ENCODE results near the gene TUBB. TPM values are rescaled to one million over a fixed set of nuclear protein-coding genes. Genes with fewer than 3 reads are reported as not detected.

Gene TUBB
- total and polyA plus RNA-seq, 9 of the 15 experiments (the other 6 are each of a cell fraction or from before 2014, with no cell fraction given) = 971 to 2,870 (median 1,478) TPM

DNA sequence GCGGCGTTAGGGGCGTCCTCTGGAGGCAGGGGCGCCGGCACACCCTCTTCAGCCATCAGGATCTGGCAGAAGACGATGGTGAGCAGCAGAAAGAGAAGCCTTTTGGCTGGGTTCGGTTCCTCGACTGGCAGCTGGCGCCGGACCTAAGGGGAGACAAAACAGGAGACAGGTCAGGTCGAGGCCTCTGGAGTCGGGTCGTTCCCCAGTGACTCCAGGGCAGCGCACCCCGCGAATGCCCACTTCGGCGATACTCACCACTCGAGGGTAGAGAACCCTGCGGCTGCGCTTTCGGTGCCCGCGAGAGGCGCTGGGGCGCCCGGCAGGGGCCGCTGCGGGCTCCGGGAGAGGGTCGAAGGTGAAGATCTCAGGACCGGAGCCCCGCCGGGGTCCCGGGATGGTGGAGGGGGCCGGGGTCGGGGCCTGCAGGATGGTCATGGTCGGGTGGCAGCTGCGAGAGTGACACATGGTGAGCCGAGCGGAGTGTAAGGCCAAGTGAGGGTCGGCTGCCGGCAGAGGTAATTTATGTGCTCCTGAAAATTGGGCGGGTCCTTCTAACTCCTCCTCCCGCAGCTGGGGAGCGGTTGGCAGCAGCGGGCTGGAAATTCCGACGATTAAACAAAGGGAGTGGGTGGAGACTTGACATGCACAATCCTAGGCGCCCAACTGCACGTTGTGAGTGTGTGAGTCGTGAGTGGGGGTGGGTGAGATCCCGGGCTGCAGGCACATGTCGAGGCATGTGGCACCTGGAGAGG, 24.1 kb downstream of the TUBB start, which contains the start of gene IER3 (continued):
- TF ChIP-seq MEIS2 (IDR thresholded peaks at IDR 0.05; ENCODE audit: partially characterized antibody) (peak; percentile 99), GTF3C2 (IDR thresholded peaks at IDR 0.05; ENCODE audit: borderline replicate concordance, extremely low read depth, insufficient read length) (no peak), TAF7 (tag; IDR thresholded peaks at IDR 0.05) (peak; percentile 91), HNRNPK (IDR thresholded peaks at IDR 0.05; ENCODE audit: low read depth, low read length, poor library complexity, severe bottlenecking) (no peak), FOSL1 (tag; conservative IDR thresholded peaks at IDR 0.05) (peak; percentile 41; the same call in 1 of the 2 replicates), CEBPG (CRISPR knock-in tag; IDR thresholded peaks at IDR 0.05) (no peak), CEBPG (tag; conservative IDR thresholded peaks at IDR 0.05 in 1 of 2, IDR thresholded peaks at IDR 0.05 in 1 of 2) (no peak), SAFB2 (IDR thresholded peaks at IDR 0.05; ENCODE audit: borderline replicate concordance, low read depth, low read length, severe bottlenecking) (no peak), FUS (optimal IDR thresholded peaks at IDR 0.05; ENCODE audit: low read depth, low read length) (no peak), L3MBTL2 (IDR thresholded peaks at IDR 0.05) (peak; percentile 67; the same call in 1 of the 2 replicates), TEAD2 (tag; IDR thresholded peaks at IDR 0.05) (no peak), SMAD1 (IDR thresholded peaks at IDR 0.05; ENCODE audit: low read depth, low read length, partially characterized antibody) (peak; percentile 81), NUFIP1 (IDR thresholded peaks at IDR 0.05; ENCODE audit: partially characterized antibody) (no peak), ZNF586 (CRISPR knock-in tag; conservative IDR thresholded peaks at IDR 0.05) (no peak), CCNT2 (IDR thresholded peaks at IDR 0.05; ENCODE audit: borderline replicate concordance, extremely low read depth, insufficient read length, low read depth, low read length) (peak; percentile 85), SMARCA4 (IDR thresholded peaks at IDR 0.05) (peak; percentile 53; the same call in 1 of the 2 replicates), SUPT5H (IDR thresholded peaks at IDR 0.05) (peak; percentile 97), HDAC6 (IDR thresholded peaks at IDR 0.05; ENCODE audit: low read depth, low read length) (no peak), PHF20 (IDR thresholded peaks at IDR 0.05; ENCODE audit: partially characterized antibody) (no peak)
- TF ChIP-seq, protein P1, sequence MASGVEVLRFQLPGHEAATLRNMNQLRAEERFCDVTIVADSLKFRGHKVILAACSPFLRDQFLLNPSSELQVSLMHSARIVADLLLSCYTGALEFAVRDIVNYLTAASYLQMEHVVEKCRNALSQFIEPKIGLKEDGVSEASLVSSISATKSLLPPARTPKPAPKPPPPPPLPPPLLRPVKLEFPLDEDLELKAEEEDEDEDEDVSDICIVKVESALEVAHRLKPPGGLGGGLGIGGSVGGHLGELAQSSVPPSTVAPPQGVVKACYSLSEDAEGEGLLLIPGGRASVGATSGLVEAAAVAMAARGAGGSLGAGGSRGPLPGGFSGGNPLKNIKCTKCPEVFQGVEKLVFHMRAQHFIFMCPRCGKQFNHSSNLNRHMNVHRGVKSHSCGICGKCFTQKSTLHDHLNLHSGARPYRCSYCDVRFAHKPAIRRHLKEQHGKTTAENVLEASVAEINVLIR (CRISPR knock-in tag; IDR thresholded peaks at IDR 0.05) = no peak
- TF ChIP-seq, protein P2, sequence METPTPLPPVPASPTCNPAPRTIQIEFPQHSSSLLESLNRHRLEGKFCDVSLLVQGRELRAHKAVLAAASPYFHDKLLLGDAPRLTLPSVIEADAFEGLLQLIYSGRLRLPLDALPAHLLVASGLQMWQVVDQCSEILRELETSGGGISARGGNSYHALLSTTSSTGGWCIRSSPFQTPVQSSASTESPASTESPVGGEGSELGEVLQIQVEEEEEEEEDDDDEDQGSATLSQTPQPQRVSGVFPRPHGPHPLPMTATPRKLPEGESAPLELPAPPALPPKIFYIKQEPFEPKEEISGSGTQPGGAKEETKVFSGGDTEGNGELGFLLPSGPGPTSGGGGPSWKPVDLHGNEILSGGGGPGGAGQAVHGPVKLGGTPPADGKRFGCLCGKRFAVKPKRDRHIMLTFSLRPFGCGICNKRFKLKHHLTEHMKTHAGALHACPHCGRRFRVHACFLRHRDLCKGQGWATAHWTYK (CRISPR knock-in tag; IDR thresholded peaks at IDR 0.05) = peak; percentile 70

All from K562 (cell line).